ACC112 (cell line): ENCODE measurements around the gene ERC1.

ENCODE experiments used
- H2AFZ ChIP-seq: fragments of 200-600 bp; sonication (generic); one replicate; pipeline ENCODE4 v1.6.0; 2017; ENCODE audit warnings: antibody characterized with exemption, low read length; ENCODE audit not compliant: unreplicated experiment
- H3K27ac ChIP-seq: fragments of 200-600 bp; sonication (generic); 2 replicates; pipeline ENCODE4 v1.5.1; 2014; ENCODE audit warnings: low read depth, mild to moderate bottlenecking, antibody characterized with exemption, low read length, moderate library complexity
- H3K27me3 ChIP-seq: fragments of 200-600 bp; sonication (generic); 2 replicates; pipeline ENCODE4 v1.6.1; 2014; ENCODE audit warnings: mild to moderate bottlenecking, antibody characterized with exemption, low read length, moderate library complexity, mixed read lengths; ENCODE audit not compliant: insufficient read depth
- H3K36me3 ChIP-seq: fragments of 200-600 bp; sonication (generic); 2 replicates; pipeline ENCODE4 v1.6.1; 2016; ENCODE audit warnings: mild to moderate bottlenecking, antibody characterized with exemption, low read length, moderate library complexity, mixed read lengths; ENCODE audit not compliant: insufficient read depth
- H3K4me1 ChIP-seq: fragments of 200-600 bp; sonication (generic); one replicate; pipeline ENCODE4 v1.6.1; 2016; ENCODE audit warnings: low read length, mixed read lengths; ENCODE audit not compliant: insufficient read depth, unreplicated experiment, control insufficient read depth
- H3K4me3 ChIP-seq: fragments of 200-600 bp; sonication (generic); 2 replicates; pipeline ENCODE4 v1.5.1; 2014; ENCODE audit warnings: mild to moderate bottlenecking, low read depth, low read length
- H3K79me2 ChIP-seq: fragments of 200-600 bp; sonication (generic); one replicate; pipeline ENCODE4 v1.6.0; 2016; ENCODE audit warnings: low read length; ENCODE audit not compliant: control insufficient read depth, unreplicated experiment, insufficient read depth

ERC1 gene

GRCh38 chr12:1362143-1362662 is 371.2 kb downstream of the ERC1 start:
- Histone ChIP-seq H3K27ac (no peak overlapping the region), H3K27me3 (no peaks in the 10 kb centered on the region), H3K79me2 (no peaks in the 10 kb centered on the region), H3K36me3 (no peaks in the 10 kb centered on the region), H3K4me3 (no peak overlapping the region), H2AFZ (no peak overlapping the region), H3K4me1 (peaks cover 14% of the 10 kb centered on the region)

GRCh38 chr12:1365703-1366102 is 374.7 kb downstream of the ERC1 start:
- no peak overlapping the region for H2AFZ ChIP-seq
- H3K36me3 ChIP-seq: no peaks in the 10 kb centered on the region
- no peak overlapping the region for H3K27ac ChIP-seq

GRCh38 chr12:1367331-1368291 is 376.6 kb downstream of the ERC1 start:
- Histone ChIP-seq H3K27me3 (no peaks in the 10 kb centered on the region), H3K27ac (no peak overlapping the region), H2AFZ (no peak overlapping the region), H3K79me2 (no peaks in the 10 kb centered on the region), H3K4me1 (no peaks in the 10 kb centered on the region), H3K36me3 (0 out of 2 replicates have a peak, but pooled peaks cover 5% of the 10 kb centered on the region), H3K4me3 (no peak overlapping the region)

More at GRCh38 chr12:1365703-1366102, 374.7 kb downstream of the ERC1 start:
- Histone ChIP-seq H3K79me2 (no peaks in the 10 kb centered on the region), H3K4me1 (peaks cover under 1% of the 10 kb centered on the region), H3K4me3 (no peak overlapping the region), H3K27me3 (no peaks in the 10 kb centered on the region)

- no peak overlapping the region for H3K27ac ChIP-seq
- H3K4me3 ChIP-seq: no peak overlapping the region
- H3K36me3 ChIP-seq: 0 out of 2 replicates have a peak, but pooled peaks cover 5% of the 10 kb centered on the region
- H2AFZ ChIP-seq: no peak overlapping the region
- no peaks in the 10 kb centered on the region for H3K4me1 ChIP-seq
- no peaks in the 10 kb centered on the region for H3K79me2 ChIP-seq
- no peaks in the 10 kb centered on the region for H3K27me3 ChIP-seq
These were observed 378.4 kb downstream of the ERC1 start for GRCh38 chr12:1369460-1369859.

GRCh38 chr12:1369938-1370500 is 379.0 kb downstream of the ERC1 start:
- Histone ChIP-seq H2AFZ (no peak overlapping the region), H3K79me2 (no peaks in the 10 kb centered on the region), H3K4me1 (no peaks in the 10 kb centered on the region), H3K27me3 (no peaks in the 10 kb centered on the region), H3K4me3 (no peak overlapping the region), H3K36me3 (0 out of 2 replicates have a peak, but pooled peaks cover 5% of the 10 kb centered on the region), H3K27ac (no peak overlapping the region)

- H3K4me1 ChIP-seq: no peaks in the 10 kb centered on the region
- H3K27ac ChIP-seq: no peak overlapping the region
- no peak overlapping the region for H3K4me3 ChIP-seq
- no peaks in the 10 kb centered on the region for H3K79me2 ChIP-seq
- H3K36me3 ChIP-seq: peaks cover 16% of the 10 kb centered on the region; the same call in 1 of the 2 replicates
- no peaks in the 10 kb centered on the region for H3K27me3 ChIP-seq
- H2AFZ ChIP-seq: no peak overlapping the region
These were observed 383.1 kb downstream of the ERC1 start for GRCh38 chr12:1373901-1374735.

- Histone ChIP-seq H3K4me3 (no peak overlapping the region), H3K79me2 (no peaks in the 10 kb centered on the region), H3K4me1 (no peaks in the 10 kb centered on the region), H2AFZ (no peak overlapping the region), H3K36me3 (peaks cover 16% of the 10 kb centered on the region; the same call in 1 of the 2 replicates), H3K27ac (no peak overlapping the region), H3K27me3 (no peaks in the 10 kb centered on the region)
These were observed 384.3 kb downstream of the ERC1 start for GRCh38 chr12:1375323-1375722.

GRCh38 chr12:1377117-1377516 is 386.1 kb downstream of the ERC1 start:
- Histone ChIP-seq H3K4me1 (no peaks in the 10 kb centered on the region), H3K27ac (no peak overlapping the region), H3K36me3 (peaks cover 14% of the 10 kb centered on the region; the same call in 1 of the 2 replicates), H3K4me3 (no peak overlapping the region), H3K27me3 (no peaks in the 10 kb centered on the region), H2AFZ (no peak overlapping the region), H3K79me2 (no peaks in the 10 kb centered on the region)

- H3K27ac ChIP-seq: no peak overlapping the region
- H3K36me3 ChIP-seq: peaks cover 12% of the 10 kb centered on the region; the same call in 1 of the 2 replicates
- H3K4me3 ChIP-seq: no peak overlapping the region
- H3K27me3 ChIP-seq: no peaks in the 10 kb centered on the region
- no peak overlapping the region for H2AFZ ChIP-seq
- no peaks in the 10 kb centered on the region for H3K79me2 ChIP-seq
- H3K4me1 ChIP-seq: no peaks in the 10 kb centered on the region
These were observed 386.7 kb downstream of the ERC1 start for GRCh38 chr12:1377681-1378080.

GRCh38 chr12:1380171-1380851 is 389.3 kb downstream of the ERC1 start:
- no peak overlapping the region for H2AFZ ChIP-seq
- H3K4me3 ChIP-seq: no peak overlapping the region
- no peaks in the 10 kb centered on the region for H3K79me2 ChIP-seq
- no peaks in the 10 kb centered on the region for H3K27me3 ChIP-seq
- peaks cover 12% of the 10 kb centered on the region; the same call in 1 of the 2 replicates for H3K36me3 ChIP-seq
- H3K27ac ChIP-seq: no peak overlapping the region
- no peaks in the 10 kb centered on the region for H3K4me1 ChIP-seq
